GM10847 (cell line): Measurements from ENCODE around the gene ADCYAP1.

Source experiments
- POLR2A ChIP-seq: IDR thresholded peaks from 2 replicates; pipeline ENCODE4 v1.6.1; 2011; ENCODE audit not compliant: insufficient read length; ENCODE audit errors: extremely low read depth

ADCYAP1 gene

GRCh38 chr18:939166-939565 is 34.5 kb downstream of the ADCYAP1 start:
- TF ChIP-seq POLR2A = no peak

GRCh38 chr18:939958-940357 is 35.3 kb downstream of the ADCYAP1 start:
- TF ChIP-seq POLR2A = no peak

DNA sequence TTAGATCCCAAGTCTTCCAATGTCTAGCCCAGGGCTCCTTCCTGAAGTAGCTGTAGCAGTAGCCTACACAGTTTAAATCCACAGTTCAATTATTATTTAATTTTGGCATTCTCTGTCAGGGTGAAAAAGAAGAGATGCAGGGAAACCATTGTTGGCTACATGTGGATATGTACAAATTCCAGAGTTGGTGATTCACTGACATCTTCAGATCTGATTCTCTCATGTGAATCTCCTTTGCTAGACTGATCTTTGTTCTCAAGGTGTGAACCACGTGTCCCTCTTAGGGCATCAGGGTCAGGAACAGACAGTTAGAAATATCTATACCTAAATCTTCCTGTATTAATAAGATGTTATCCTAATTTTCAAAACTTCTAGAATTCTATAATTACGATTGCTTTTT is 36.7 kb downstream of the ADCYAP1 start:
- TF ChIP-seq POLR2A = no peak

DNA sequence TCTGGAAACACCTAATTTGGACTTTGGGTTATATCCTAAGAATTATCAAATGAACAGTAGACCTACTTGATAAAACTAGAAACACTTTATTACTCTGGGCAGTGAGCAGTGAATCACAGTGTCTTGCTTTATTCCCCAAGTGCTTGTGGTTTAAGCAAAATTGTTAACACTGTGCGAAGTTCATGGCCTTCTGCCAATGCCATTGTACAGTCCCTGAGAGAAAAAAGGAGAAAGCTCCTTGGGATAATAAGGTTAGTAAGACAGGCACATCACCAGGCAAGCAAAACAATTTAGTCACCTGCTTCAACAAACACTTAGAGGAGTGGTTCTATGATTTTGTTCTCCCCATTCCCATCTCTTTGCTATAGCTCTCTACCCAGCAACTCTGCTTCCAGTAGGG is 39.8 kb downstream of the ADCYAP1 start:
- TF ChIP-seq POLR2A = no peak

DNA sequence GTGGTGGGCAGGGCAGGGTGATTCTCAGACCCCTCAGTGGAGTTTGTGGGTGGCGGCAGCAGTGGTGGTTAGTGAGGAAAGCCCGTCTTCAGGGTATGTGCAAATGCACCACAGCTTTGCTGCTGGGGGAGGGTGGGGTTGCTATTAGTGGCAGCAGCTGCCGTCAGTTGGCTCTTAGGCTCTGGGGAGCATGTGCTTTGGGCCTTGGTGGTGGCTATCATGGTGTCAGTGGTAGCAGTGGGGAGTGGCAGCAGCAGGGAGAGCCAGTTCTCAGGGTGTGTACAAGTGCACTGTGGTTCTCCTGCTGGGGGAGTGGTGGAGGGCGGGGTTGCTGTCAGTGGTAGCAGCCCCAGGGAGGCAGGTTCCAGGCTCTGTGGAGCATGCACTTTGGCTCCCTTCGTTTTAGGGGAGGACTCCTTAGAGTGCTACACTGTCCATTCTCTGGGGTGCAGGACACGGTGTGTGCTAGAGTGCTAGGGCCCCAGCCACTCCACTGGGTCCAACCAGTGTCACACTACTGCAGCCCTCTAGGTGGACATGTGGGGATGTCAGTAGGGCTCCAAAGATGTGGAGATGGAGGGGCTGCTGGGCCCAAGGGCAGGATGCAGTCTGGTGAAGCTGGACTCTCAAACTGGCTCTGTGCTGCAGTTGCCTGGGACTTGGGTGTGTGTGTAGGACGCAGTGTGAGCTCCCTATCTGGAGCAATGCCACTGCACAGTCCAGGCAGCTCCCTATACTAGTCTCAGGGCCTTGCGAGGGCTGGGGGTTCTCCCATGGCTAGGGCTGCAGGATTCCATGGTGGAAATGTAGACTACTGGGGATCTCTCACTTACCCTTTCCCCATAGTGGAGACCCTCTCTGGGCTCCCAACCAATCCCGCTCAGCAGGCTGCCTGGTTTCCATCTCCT is 45.3 kb downstream of the ADCYAP1 start:
- no peak for TF ChIP-seq POLR2A

- no peak for TF ChIP-seq POLR2A
Measured at GRCh38 chr18:950882-951495, 46.3 kb downstream of the ADCYAP1 start.

DNA sequence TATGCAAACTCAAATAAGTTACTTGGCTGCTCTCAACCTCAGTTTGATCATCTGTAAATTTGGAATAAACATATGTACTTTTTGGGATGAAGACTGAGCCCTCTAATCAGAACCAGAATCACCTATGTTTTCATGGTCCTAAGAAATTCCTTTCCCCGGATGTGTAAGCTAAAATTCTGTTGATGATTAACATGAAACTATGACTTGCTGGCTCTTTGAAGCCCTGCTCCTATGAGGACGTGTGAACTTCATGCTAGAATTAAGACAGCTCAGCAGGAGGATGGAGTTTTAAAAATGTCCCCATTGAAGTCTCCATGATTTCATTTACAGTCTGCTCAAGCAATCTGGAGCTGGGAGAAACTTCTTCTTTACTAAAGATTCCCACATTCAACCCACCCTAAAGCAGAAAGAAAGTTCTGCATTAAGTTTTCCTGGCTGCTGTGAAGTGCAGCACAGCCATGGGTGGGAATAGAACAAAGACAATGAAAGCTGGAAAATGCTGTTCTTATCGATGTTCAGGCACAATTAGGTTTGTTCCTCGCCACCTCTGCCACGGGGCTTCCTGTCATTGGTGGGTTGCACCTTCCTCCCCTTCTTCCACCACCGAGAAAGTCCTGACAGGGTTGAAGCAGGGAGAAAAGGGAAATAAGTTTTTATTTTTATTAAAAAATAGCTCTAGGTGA is 50.9 kb downstream of the ADCYAP1 start:
- TF ChIP-seq POLR2A = no peak

- no peak for TF ChIP-seq POLR2A
Measured at GRCh38 chr18:957829-958228, 53.2 kb downstream of the ADCYAP1 start.

DNA sequence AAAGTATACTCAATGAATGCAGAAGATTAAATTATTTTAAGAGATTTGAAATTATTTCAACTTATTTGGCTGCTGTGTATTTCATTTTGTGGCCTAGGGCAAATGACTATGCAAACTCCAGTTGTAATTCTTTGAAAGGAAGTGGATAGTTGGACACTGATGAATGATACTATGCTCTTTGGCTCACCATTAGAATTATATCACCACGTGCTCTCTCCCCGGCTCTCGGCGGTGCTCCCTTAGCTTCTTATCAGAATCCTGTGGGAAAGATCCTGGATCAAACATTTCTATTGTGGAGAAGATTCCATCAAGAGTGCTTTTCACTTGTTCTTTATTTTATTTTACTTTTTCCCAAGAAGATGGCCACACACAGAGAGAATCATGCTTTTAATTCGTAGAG is 55.2 kb downstream of the ADCYAP1 start:
- no peak for TF ChIP-seq POLR2A
